GM15510 (cell line): ENCODE results near the gene HLF.

ENCODE experiments used
- POLR2A ChIP-seq: IDR thresholded peaks from 3 replicates; pipeline ENCODE4 v1.6.1; 2011; ENCODE audit warnings: borderline replicate concordance; ENCODE audit not compliant: insufficient read length; ENCODE audit errors: extremely low read depth

Gene HLF

DNA sequence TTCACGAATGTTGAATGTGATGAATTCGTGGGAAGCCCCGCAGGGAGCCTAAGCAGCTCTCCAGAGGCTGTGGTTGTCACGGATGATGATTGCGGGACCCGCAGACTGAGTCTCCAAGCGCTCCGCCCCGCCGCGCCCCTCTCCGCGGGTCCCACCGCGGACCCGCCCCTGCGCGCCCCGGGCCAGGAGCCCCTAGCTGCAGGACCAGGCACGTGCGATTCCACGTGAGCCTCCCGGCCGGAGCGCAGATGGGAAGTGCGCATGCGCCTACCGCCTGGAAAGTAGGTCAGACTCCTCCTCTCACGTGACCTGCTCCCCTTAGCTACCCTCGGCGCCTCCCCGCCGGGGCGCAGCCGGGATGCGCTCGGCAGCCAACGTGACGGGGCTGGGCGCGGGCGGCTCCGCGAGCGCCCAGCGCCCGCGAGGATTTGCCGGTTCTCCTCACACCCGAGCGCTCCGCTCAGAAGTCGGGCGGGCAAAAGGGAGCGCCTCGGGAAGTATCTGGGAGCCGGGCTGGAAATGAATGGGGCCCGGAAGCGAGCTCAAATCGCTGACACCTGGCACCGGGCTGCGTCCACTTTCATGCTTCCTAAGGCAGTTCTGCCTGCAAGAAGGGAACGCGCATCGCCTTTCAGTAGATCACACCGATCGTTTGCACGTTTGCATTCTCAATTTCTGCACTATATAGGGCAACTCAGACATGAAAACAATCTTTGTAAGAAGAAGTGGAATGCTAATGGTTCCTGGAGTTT lies 26.4 kb upstream of the HLF start:
- TF ChIP-seq POLR2A = peak; percentile 52

- TF ChIP-seq POLR2A = no peak
These were observed 25.8 kb upstream of the HLF start for GRCh38 chr17:55238931-55239297.

- no peak for TF ChIP-seq POLR2A
These were observed 23.7 kb upstream of the HLF start for GRCh38 chr17:55241097-55241496.

GRCh38 chr17:55242476-55242875 lies 22.3 kb upstream of the HLF start:
- TF ChIP-seq POLR2A = no peak

DNA sequence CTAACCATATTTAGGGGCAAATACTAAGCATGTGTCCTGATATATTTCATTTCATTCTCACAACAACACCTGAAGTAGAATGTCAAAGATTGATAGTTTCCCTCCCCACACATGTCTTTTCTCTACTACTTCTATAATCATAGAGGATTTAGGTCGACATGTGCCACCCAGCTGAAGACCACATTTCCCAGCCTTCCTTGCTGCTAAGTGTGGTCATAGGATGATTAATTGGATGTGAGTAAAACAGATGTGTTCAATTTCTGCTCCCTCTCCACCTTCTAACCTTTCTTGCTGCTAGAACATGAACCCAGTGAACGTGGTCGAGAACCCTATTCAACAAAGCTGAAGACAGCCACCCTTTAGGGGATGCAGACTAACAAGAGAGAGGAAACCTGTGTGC lies 18.8 kb upstream of the HLF start:
- no peak for TF ChIP-seq POLR2A

DNA sequence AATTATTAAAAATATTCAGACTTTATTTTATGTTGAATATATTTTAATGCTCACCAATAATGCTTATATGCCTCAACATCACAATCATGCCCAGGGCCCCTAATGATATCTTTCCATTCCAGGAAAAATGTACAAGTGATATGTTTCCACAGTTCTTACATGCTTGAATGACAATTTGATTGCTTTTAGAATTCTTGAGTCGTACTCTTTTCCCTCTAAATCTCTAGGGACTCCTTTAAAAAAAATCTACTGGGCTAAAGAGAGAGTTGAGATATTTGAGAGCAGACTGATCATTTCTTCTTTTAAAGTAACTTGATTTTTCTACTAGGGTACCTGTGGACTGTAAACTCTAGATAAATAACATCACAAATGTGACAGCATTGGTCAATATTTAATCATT lies 18.2 kb upstream of the HLF start:
- no peak for TF ChIP-seq POLR2A

- no peak for TF ChIP-seq POLR2A
These were observed 16.7 kb upstream of the HLF start for GRCh38 chr17:55248077-55248476.

- no peak for TF ChIP-seq POLR2A
These were observed 14.9 kb upstream of the HLF start for GRCh38 chr17:55249861-55250260.

DNA sequence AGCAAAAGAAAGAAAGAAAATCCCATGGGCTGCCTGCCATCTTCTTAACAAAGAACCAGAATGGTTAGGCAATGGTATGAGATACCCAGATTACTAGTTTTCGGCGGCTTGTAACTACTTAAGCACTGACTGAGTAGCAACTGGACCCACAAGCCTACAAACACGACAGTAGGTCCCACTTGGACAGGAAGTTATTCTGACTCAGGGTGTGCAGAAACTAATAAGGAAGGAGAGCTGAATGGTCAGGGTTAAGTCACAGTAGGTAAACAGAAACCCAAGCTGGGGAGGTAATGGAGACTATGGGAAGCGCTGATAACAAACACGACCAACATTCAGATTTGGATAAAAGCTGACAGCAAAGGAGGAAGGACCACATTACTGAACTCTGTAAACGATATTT lies 10.4 kb upstream of the HLF start:
- no peak for TF ChIP-seq POLR2A

DNA sequence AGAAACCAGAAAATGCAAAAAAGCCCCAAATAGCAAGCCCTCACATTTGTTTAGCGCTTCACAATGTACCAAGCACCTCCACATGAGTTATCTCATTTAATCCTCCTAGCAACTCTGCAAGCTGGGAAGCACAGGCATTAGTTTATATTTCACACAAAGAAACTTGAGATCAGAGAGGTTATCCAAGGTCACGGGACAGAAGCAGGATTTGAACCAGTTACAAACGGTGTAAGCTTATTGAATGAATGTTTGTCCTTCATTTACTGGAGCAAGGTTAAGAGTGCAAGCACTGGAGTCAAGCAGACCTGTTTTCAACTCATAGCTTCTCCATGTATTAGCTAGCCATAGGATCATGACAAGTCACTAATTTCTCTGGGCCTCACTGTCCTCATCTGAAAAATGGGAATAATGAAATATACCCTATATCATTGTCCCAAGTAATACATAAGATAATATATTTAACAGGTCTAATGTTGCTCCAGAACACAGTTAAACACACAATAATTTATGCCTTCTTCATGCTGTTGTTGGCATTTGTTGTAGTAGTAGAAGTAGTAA lies 6.1 kb upstream of the HLF start:
- no peak for TF ChIP-seq POLR2A

- no peak for TF ChIP-seq POLR2A
These were observed 5.1 kb upstream of the HLF start for GRCh38 chr17:55259684-55260111.

DNA sequence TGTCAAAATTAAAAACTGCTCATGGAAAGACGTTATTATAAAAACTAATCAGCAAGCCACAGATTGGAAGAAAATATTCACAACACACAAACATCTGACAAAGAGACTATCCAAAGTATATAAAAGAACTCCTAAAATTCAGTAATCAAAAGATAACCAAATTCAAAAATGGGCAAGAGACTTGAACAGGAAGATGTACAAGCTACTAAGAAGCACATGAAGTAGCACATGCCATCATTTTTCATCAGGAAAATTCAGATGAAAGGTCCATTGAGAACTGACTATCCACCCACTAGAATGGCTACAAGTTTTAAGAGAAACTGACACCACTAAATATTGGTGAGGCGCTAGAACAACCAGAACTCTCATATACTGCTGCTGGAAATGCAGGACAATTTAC lies 3.4 kb upstream of the HLF start:
- TF ChIP-seq POLR2A = no peak

GRCh38 chr17:55263569-55264277 lies 1.0 kb upstream of the HLF start:
- no peak for TF ChIP-seq POLR2A

DNA sequence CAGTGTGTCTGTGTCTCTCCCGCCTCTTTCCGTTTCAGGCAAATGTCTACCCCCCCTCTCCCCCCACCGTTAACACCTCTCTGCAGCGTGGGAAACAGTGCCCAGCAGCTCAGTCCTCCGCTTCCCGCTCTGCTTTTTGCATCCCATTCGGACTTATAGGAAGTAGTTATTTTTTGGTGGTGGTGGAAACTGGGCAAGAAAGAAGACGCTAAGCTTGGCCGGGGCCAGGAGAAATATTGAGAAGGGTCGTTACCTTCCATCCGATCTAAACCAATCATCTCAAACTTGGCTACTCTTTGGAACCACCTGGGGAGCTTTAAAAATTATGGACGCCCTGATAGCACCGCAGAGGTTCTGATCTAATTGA lies 499 bp upstream of the HLF start:
- no peak for TF ChIP-seq POLR2A

- no peak for TF ChIP-seq POLR2A
These were observed 706 bp downstream of the HLF start for GRCh38 chr17:55265311-55266021.
